HepG2 (cell line): ENCODE results near the gene TMEM198. TPM values are rescaled to one million over a fixed set of nuclear protein-coding genes. Genes with fewer than 3 reads are reported as not detected.

Experiments used
- CTCF ChIP-seq: sonication (generic); formaldehyde crosslinking; IDR thresholded peaks from 2 replicates; pipeline ENCODE4 v1.5.0; 2020; ENCODE audit warnings: mild to moderate bottlenecking, missing genetic modification reagents, moderate library complexity
- FUBP1 ChIP-seq: sonication (generic); formaldehyde crosslinking; IDR thresholded peaks from 2 replicates; pipeline ENCODE4 v1.5.1; 2020; ENCODE audit warnings: missing genetic modification reagents, mild to moderate bottlenecking, borderline replicate concordance
- MATR3 ChIP-seq: sonication (generic); formaldehyde crosslinking; IDR thresholded peaks from 2 replicates; pipeline ENCODE4 v1.4.0; 2020; ENCODE audit warnings: missing genetic modification reagents
- MBD4 ChIP-seq: IDR thresholded peaks from 2 replicates; pipeline ENCODE4 v1.6.1; 2012; ENCODE audit warnings: low read length, inconsistent platforms, borderline replicate concordance
- MED1 ChIP-seq: sonication (generic); formaldehyde crosslinking; IDR thresholded peaks from 2 replicates; pipeline ENCODE4 v1.4.0; 2020; ENCODE audit warnings: missing genetic modification reagents
- NCOR1 ChIP-seq: fragments of 200-600 bp; sonication (generic); IDR thresholded peaks from 2 replicates; pipeline ENCODE4 v1.7.0; 2017; ENCODE audit warnings: antibody characterized with exemption, low read length, borderline replicate concordance
- NFIC ChIP-seq: IDR thresholded peaks from 2 replicates; pipeline ENCODE4 v1.6.1; 2012; ENCODE audit warnings: mild to moderate bottlenecking, low read length, inconsistent platforms
- PCBP1 ChIP-seq: fragments of 200-400 bp; formaldehyde crosslinking; IDR thresholded peaks from 2 replicates; pipeline ENCODE4 v1.6.1; 2017; ENCODE audit warnings: mild to moderate bottlenecking, low read depth, low read length, borderline replicate concordance
- RAD21 ChIP-seq: fragments of 450-650 bp; formaldehyde crosslinking; IDR thresholded peaks from 2 replicates; pipeline ENCODE4 v1.5.0; 2020; ENCODE audit warnings: mild to moderate bottlenecking
- SKIL ChIP-seq: sonication (generic); formaldehyde crosslinking; IDR thresholded peaks from 2 replicates; pipeline ENCODE4 v1.8.0; 2022; ENCODE audit warnings: missing genetic modification reagents, mild to moderate bottlenecking, moderate library complexity, borderline replicate concordance
- ZNF253 ChIP-seq: sonication (generic); formaldehyde crosslinking; IDR thresholded peaks from 2 replicates; pipeline ENCODE4 v1.8.0; 2022; ENCODE audit warnings: mild to moderate bottlenecking, missing genetic modification reagents, borderline replicate concordance
- ZNF256 ChIP-seq: sonication (generic); formaldehyde crosslinking; conservative IDR thresholded peaks from 2 replicates; pipeline ENCODE4 v1.4.0; 2020; ENCODE audit warnings: missing genetic modification reagents
- ZNF563 ChIP-seq: sonication (generic); formaldehyde crosslinking; IDR thresholded peaks from 2 replicates; pipeline ENCODE4 v1.8.0; 2022; ENCODE audit warnings: mild to moderate bottlenecking, moderate library complexity, missing genetic modification reagents
- ZNF614 ChIP-seq: IDR thresholded peaks from 2 replicates; pipeline ENCODE4 v1.6.1; 2018; ENCODE audit warnings: missing biosample characterization, missing genetic modification reagents, inconsistent platforms, borderline replicate concordance
- ZNF616 ChIP-seq: sonication (generic); formaldehyde crosslinking; IDR thresholded peaks from 2 replicates; pipeline ENCODE4 v1.5.0; 2020; ENCODE audit warnings: low read depth, mild to moderate bottlenecking, missing genetic modification reagents
- ZNF775 ChIP-seq: sonication (generic); formaldehyde crosslinking; IDR thresholded peaks from 2 replicates; pipeline ENCODE4 v1.4.0; 2020; ENCODE audit warnings: missing genetic modification reagents, mild to moderate bottlenecking, moderate library complexity, borderline replicate concordance
- ZNF891 ChIP-seq: sonication (generic); formaldehyde crosslinking; IDR thresholded peaks from 2 replicates; pipeline ENCODE4 v1.5.0; 2020; ENCODE audit warnings: mild to moderate bottlenecking, missing genetic modification reagents
- polyA plus RNA-seq, 8 experiments: library from polyadenylated mRNA; depleted of rRNA in 3 of 8; stranded (reverse) in 7 of 8; unstranded in 1 of 8; fragments of >200 nt; fragmentation: Illumina TruSeq in 4 of 8; extraction: Trizol in 4 of 8; gene quantifications; 2 replicates each; pipeline versions ENCODE4 v1.2.1 to v1.2.3, GENCODE V29; 2011 to 2016; ENCODE audit warnings: low read depth in 4 of 8, missing spikeins in 1 of 8, mixed read lengths in 1 of 8; ENCODE audit not compliant: insufficient read depth in 1 of 8
- total RNA-seq, 5 experiments: library from RNA; depleted of rRNA; stranded (reverse); fragments of >200 nt; fragmentation: Illumina TruSeq; extraction: Trizol; gene quantifications; 2 replicates each; pipeline ENCODE4 v1.2.3, GENCODE V29; 2016; ENCODE audit warnings: low read depth in 1 of 5
- TF ChIP-seq, protein P1 (sequence below): IDR thresholded peaks from 2 replicates; pipeline ENCODE4 v1.6.1; 2016
- TF ChIP-seq, protein P2 (sequence below): sonication (generic); formaldehyde crosslinking; IDR thresholded peaks from 2 replicates; pipeline ENCODE4 v1.4.0; 2020; ENCODE audit warnings: missing genetic modification reagents
- TF ChIP-seq, protein P3 (sequence below): sonication (generic); formaldehyde crosslinking; IDR thresholded peaks from 2 replicates; pipeline ENCODE4 v1.8.0; 2022; ENCODE audit warnings: mild to moderate bottlenecking, missing genetic modification reagents; ENCODE audit not compliant: insufficient replicate concordance

The TMEM198 gene
- total and polyA plus RNA-seq, 2 of the 13 experiments (the other 11 are each of a cell fraction or from before 2014, with no cell fraction given), result 17.3 to 23.5 TPM

DNA sequence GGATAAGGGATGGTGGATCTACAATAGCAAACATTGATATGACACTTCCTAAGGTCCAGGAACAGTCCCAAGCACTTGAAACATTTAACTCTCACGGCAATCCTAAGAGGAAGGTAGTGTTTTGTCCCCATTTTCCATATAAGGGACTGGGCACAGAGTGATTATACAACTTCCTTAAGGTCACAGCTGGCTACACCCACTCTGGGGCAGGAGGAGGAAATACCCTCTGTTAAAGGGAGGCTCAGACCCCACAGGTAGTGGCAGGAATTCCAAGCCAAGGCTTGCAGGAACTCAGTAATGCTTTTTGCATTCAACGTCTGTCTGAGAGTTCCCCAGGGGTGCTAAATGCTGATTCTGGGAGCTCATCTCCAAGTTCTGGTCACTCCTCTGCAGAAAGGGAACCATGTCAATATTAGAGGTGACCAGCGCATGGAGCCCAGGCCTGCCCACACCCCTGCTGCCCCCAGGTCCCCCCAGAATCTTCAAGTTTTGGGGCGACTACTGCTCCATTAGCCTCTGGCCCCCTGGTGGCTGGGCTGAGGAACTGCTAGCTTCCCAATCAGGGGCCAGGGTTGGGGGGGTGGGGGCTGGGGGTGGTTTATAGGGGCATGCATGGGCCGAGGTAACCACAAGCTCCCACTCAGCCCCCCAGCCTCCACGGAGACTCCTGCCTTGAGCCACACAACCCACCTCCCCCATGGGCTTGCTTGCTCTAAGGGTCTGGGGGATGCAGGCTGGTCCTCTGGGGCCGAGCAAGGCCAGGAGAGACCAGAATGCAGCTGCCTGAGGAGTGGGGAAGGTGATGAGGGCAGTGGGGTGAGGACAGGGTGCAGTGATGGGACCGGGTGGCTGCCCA, 16.4 kb downstream of the TMEM198 start (continued):
- TF ChIP-seq, protein P1, sequence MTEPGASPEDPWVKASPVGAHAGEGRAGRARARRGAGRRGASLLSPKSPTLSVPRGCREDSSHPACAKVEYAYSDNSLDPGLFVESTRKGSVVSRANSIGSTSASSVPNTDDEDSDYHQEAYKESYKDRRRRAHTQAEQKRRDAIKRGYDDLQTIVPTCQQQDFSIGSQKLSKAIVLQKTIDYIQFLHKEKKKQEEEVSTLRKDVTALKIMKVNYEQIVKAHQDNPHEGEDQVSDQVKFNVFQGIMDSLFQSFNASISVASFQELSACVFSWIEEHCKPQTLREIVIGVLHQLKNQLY, result no peak
- no peak for TF ChIP-seq ZNF614 (CRISPR knock-in tag)
- no peak for TF ChIP-seq ZNF891 (CRISPR knock-in tag)
- TF ChIP-seq MBD4, result no peak
- TF ChIP-seq CTCF (CRISPR knock-in tag), result peak; percentile 62
- TF ChIP-seq NCOR1, result no peak
- TF ChIP-seq RAD21, result no peak
- TF ChIP-seq ZNF253 (CRISPR knock-in tag), result no peak
- TF ChIP-seq FUBP1, result no peak
- TF ChIP-seq ZNF256 (CRISPR knock-in tag), result no peak
- TF ChIP-seq NFIC, result no peak
- TF ChIP-seq ZNF775 (CRISPR knock-in tag), result no peak
- TF ChIP-seq ZNF616 (CRISPR knock-in tag), result no peak
- TF ChIP-seq, protein P2, sequence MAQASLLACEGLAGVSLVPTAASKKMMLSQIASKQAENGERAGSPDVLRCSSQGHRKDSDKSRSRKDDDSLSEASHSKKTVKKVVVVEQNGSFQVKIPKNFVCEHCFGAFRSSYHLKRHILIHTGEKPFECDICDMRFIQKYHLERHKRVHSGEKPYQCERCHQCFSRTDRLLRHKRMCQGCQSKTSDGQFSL (CRISPR knock-in tag), result 0 out of 2 replicates have a peak, but pooled peaks have one; percentile 66
- TF ChIP-seq SKIL (CRISPR knock-in tag), result no peak
- TF ChIP-seq, protein P3, sequence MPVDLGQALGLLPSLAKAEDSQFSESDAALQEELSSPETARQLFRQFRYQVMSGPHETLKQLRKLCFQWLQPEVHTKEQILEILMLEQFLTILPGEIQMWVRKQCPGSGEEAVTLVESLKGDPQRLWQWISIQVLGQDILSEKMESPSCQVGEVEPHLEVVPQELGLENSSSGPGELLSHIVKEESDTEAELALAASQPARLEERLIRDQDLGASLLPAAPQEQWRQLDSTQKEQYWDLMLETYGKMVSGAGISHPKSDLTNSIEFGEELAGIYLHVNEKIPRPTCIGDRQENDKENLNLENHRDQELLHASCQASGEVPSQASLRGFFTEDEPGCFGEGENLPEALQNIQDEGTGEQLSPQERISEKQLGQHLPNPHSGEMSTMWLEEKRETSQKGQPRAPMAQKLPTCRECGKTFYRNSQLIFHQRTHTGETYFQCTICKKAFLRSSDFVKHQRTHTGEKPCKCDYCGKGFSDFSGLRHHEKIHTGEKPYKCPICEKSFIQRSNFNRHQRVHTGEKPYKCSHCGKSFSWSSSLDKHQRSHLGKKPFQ (CRISPR knock-in tag), result no peak
- TF ChIP-seq MATR3 (CRISPR knock-in tag), result no peak
- TF ChIP-seq ZNF563 (CRISPR knock-in tag), result peak; percentile 57; the same call in 1 of the 2 replicates
- TF ChIP-seq PCBP1, result 0 out of 2 replicates have a peak, but pooled peaks have one; percentile 37
- no peak for TF ChIP-seq MED1 (CRISPR knock-in tag)
